Neural cell (in vitro differentiated cells): ENCODE results near the gene ATP13A2.

Source experiments
- EZH2 ChIP-seq: fragments of 200-600, 300-800 bp; shearing (Covaris generic), sonication (generic); IDR thresholded peaks from 2 replicates; pipeline ENCODE4 v1.6.1; 2014; ENCODE audit warnings: antibody characterized with exemption, low read length, borderline replicate concordance, mild to moderate bottlenecking; ENCODE audit not compliant: insufficient read depth, poor library complexity, severe bottlenecking
- RAD21 ChIP-seq: fragments of 450-650 bp; conservative IDR thresholded peaks from 2 replicates; pipeline ENCODE4 v1.6.1; 2014; ENCODE audit warnings: antibody characterized with exemption, mild to moderate bottlenecking, moderate library complexity

GRCh38 chr1:17012775-17013490 is 1.2 kb upstream of the ATP13A2 start:
- TF ChIP-seq RAD21 (no peak), EZH2 (no peak)
